ENCODE results near the gene EIF4G3.

GRCh38 chr1:21165646-21166045 lies 11.1 kb downstream of the EIF4G3 start:
- TF ChIP-seq, protein P1, sequence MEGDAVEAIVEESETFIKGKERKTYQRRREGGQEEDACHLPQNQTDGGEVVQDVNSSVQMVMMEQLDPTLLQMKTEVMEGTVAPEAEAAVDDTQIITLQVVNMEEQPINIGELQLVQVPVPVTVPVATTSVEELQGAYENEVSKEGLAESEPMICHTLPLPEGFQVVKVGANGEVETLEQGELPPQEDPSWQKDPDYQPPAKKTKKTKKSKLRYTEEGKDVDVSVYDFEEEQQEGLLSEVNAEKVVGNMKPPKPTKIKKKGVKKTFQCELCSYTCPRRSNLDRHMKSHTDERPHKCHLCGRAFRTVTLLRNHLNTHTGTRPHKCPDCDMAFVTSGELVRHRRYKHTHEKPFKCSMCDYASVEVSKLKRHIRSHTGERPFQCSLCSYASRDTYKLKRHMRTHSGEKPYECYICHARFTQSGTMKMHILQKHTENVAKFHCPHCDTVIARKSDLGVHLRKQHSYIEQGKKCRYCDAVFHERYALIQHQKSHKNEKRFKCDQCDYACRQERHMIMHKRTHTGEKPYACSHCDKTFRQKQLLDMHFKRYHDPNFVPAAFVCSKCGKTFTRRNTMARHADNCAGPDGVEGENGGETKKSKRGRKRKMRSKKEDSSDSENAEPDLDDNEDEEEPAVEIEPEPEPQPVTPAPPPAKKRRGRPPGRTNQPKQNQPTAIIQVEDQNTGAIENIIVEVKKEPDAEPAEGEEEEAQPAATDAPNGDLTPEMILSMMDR (IDR thresholded peaks at IDR 0.05; ENCODE audit: low read length), result no peak
- TF ChIP-seq EZH2 (IDR thresholded peaks at IDR 0.05; ENCODE audit: borderline replicate concordance, low read length), result no peak

Measured in OCI-LY1 (cell line).